Measurements from ENCODE around the gene PCSK1N.

- no peak for TF ChIP-seq POLR2A (IDR thresholded peaks at IDR 0.05; ENCODE audit: low read depth, low read length)
- no peak for TF ChIP-seq CTCF (IDR thresholded peaks at IDR 0.05; ENCODE audit: extremely low read depth in 1 of 2, insufficient read depth in 1 of 2, low read depth in 1 of 2, low read length in 2 of 2)
- no peak for TF ChIP-seq MYC (IDR thresholded peaks at IDR 0.05; ENCODE audit: low read depth, low read length)
These were observed 50.7 kb downstream of the PCSK1N start for GRCh38 chrX:48784726-48785125.

Data from endothelial cell of umbilical vein (primary cell).